Keratinocyte (primary cell): ENCODE measurements around the gene RBM26.

ENCODE experiments used
- EZH2 ChIP-seq: IDR thresholded peaks from one replicate; pipeline ENCODE4 v1.6.1; 2012; ENCODE audit warnings: inconsistent platforms, mild to moderate bottlenecking, low read length, moderate library complexity
- TF ChIP-seq, protein P1 (sequence below), 3 experiments: IDR thresholded peaks in 1 of 3; conservative IDR thresholded peaks in 1 of 3; optimal IDR thresholded peaks in 1 of 3; 2 replicates in 2 of 3; 3 replicates in 1 of 3; pipeline versions ENCODE3 to v1.5.1; 2011; ENCODE audit warnings: low read length in 3 of 3, mild to moderate bottlenecking in 3 of 3, moderate library complexity in 2 of 3, control low read depth in 1 of 3, inconsistent platforms in 1 of 3; ENCODE audit not compliant: insufficient read depth in 2 of 3; ENCODE audit errors: extremely low read depth in 1 of 3

DNA sequence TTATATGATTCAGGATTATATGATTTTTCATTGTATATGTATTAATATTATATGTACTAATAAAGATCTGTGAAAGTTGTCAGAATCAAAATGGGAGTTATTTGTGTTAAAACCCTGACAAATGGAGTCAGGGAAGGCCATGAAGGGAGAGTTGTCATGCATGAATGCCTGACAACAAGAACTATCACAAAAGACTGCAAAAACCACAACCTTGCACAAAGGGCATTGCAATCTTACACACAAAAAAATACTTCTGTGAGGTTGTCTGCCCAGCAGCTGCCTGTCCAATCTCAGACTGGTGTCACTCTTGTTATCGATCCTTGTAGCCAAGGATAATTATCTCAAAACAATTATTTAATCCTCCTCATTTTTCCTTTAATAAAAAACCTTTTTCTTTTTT, 21.2 kb upstream of the RBM26 start:
- TF ChIP-seq, protein P1, sequence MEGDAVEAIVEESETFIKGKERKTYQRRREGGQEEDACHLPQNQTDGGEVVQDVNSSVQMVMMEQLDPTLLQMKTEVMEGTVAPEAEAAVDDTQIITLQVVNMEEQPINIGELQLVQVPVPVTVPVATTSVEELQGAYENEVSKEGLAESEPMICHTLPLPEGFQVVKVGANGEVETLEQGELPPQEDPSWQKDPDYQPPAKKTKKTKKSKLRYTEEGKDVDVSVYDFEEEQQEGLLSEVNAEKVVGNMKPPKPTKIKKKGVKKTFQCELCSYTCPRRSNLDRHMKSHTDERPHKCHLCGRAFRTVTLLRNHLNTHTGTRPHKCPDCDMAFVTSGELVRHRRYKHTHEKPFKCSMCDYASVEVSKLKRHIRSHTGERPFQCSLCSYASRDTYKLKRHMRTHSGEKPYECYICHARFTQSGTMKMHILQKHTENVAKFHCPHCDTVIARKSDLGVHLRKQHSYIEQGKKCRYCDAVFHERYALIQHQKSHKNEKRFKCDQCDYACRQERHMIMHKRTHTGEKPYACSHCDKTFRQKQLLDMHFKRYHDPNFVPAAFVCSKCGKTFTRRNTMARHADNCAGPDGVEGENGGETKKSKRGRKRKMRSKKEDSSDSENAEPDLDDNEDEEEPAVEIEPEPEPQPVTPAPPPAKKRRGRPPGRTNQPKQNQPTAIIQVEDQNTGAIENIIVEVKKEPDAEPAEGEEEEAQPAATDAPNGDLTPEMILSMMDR (optimal IDR thresholded peaks at IDR 0.05 in 1 of 3, IDR thresholded peaks at IDR 0.05 in 1 of 3, conservative IDR thresholded peaks at IDR 0.05 in 1 of 3; ENCODE audit: extremely low read depth in 1 of 3, insufficient read depth in 2 of 3, low read length in 3 of 3): no peak
- TF ChIP-seq EZH2: no peak
